Sigmoid colon (tissue), 7 donors: ENCODE measurements around the gene PRKCB. TPM values are rescaled to one million over a fixed set of nuclear protein-coding genes. Genes with fewer than 3 reads are reported as not detected.

Experiments used
- DNase-seq: peaks from one replicate; pipeline ENCODE4 v3.0.0-alpha.2; 2019
- H3K27ac ChIP-seq, 4 donors: fragments of 200-600 bp; sonication (generic); one replicate each; pipeline ENCODE4 v1.5.1; 2016 to 2019; ENCODE audit warnings: mild to moderate bottlenecking in 1 of 4
- H3K27me3 ChIP-seq, 3 donors: fragments of 200-600 bp; sonication (generic); one replicate each; pipeline ENCODE4 v1.5.1; 2019; ENCODE audit warnings: mild to moderate bottlenecking in 1 of 3
- H3K36me3 ChIP-seq, 4 donors: fragments of 200-600 bp; sonication (generic); one replicate each; pipeline ENCODE4 v1.5.1; 2016 to 2019
- H3K4me1 ChIP-seq, 4 donors: fragments of 200-600 bp; sonication (generic); one replicate each; pipeline ENCODE4 v1.5.1; 2017 to 2019
- H3K4me3 ChIP-seq, 4 donors: fragments of 200-600 bp; sonication (generic); one replicate each; pipeline ENCODE4 v1.5.1; 2017 to 2019; ENCODE audit warnings: mild to moderate bottlenecking in 2 of 4, moderate library complexity in 1 of 4
- H3K9me3 ChIP-seq, 4 donors: fragments of 200-600 bp in 3 of 4; sonication (generic) in 3 of 4; one replicate each; pipeline versions ENCODE4 v1.5.1 to v1.6.1; 2013 to 2019
- EP300 ChIP-seq, 4 donors: sonication (generic); formaldehyde crosslinking; IDR thresholded peaks; one replicate each; pipeline ENCODE4 v1.6.1; 2017; ENCODE audit warnings: antibody characterized with exemption in 4 of 4
- POLR2A ChIP-seq, 2 donors: fragments of 450-650 bp; IDR thresholded peaks; one replicate each; pipeline ENCODE4 v1.6.1; 2016; ENCODE audit warnings: antibody characterized with exemption in 2 of 2, mild to moderate bottlenecking in 2 of 2, moderate library complexity in 2 of 2
- POLR2AphosphoS5 ChIP-seq, 4 donors: sonication (generic); formaldehyde crosslinking; IDR thresholded peaks; one replicate each; pipeline ENCODE4 v1.6.1; 2017; ENCODE audit warnings: antibody characterized with exemption in 4 of 4
- WGBS, 2 donors: extraction: QIAGEN DNeasy Blood & Tissue Kit; methylation state at CpG; one replicate each; pipeline ENCODE4 v1.1.7; 2013; 5-methylcytosine and 5-hydroxymethylcytosine counted together
- intact Hi-C: fragments of 100-400 bp; cut with DNase I; formaldehyde crosslinking; loops from one replicate; pipeline ENCODE4 v1.15.1; 2023
- polyA plus RNA-seq, 3 donors: library from polyadenylated mRNA; stranded (reverse); fragments of 200-250 nt; gene quantifications; one replicate each; pipeline ENCODE4 v1.2.3, GENCODE V29; 2013
- total RNA-seq, 4 donors: library from RNA; depleted of rRNA; stranded (reverse); fragments of >200 nt; gene quantifications; one replicate each; pipeline ENCODE4 v1.1.0, GENCODE V29; 2016
- TF ChIP-seq, protein P1 (sequence below), 4 experiments: fragments of 450-650 bp in 3 of 4; fragments of 200-600 bp in 1 of 4; IDR thresholded peaks; one replicate each; pipeline ENCODE4 v1.5.1; 2016 to 2019; ENCODE audit warnings: antibody characterized with exemption in 4 of 4, mild to moderate bottlenecking in 3 of 4, moderate library complexity in 2 of 4
- donor health status: healthy with polysubstance abuse.
- donor health status: Bipolar disorder and iron deficiency.
- donor health status: healthy.

Gene PRKCB
- total and polyA plus RNA-seq, 7 donors, result 3.0 to 43.8 (median 21.4) TPM

DNA sequence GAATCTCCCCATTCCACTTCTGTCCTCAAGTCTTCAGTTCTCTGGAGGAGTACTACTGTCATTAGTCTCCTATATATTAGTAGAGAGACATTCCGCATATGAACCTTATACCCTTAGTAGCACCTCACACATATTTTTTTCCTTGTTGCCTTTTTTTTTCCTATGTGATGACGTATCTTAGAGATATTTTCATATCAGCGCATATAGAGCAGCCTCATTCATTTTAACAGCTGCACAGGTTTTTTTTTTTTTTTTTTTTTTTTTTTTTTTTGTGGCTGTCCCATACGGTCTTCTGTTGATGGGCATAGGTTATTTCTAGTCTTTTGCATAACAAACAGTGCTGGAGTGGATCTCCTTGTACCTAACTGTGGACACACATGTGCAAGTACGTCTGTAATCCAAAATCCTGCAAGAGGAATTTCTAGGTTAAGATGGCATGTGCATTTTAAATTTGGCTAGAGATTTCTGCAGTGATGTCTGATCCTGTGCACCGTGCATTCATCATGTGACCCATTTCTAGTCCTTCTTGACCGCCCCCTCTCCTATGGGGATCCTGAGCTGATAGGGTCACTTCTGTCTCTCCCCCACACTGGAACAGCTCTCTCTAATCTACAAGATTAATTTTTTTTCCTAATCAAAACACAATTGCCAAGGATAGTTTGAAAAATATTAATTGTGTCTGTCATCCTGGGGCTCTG is 64.8 kb downstream of the PRKCB start:
- WGBS, 2 donors, result 85 to 93% methylated on average over 7 of the region's 7 CpGs
- Histone ChIP-seq H3K9me3 (no peaks in the 10 kb centered on the region), H3K27me3 (no peaks in the 10 kb centered on the region), H3K36me3 (no peaks in the 10 kb centered on the region), H3K4me1 (peaks cover 0 to 31% (median 19%) of the 10 kb centered on the region in 4 donors), H3K27ac (no peak overlapping the region), H3K4me3 (no peak overlapping the region)
- TF ChIP-seq POLR2AphosphoS5 (IDR thresholded peaks at IDR 0.05), result no peak
- TF ChIP-seq, protein P1, sequence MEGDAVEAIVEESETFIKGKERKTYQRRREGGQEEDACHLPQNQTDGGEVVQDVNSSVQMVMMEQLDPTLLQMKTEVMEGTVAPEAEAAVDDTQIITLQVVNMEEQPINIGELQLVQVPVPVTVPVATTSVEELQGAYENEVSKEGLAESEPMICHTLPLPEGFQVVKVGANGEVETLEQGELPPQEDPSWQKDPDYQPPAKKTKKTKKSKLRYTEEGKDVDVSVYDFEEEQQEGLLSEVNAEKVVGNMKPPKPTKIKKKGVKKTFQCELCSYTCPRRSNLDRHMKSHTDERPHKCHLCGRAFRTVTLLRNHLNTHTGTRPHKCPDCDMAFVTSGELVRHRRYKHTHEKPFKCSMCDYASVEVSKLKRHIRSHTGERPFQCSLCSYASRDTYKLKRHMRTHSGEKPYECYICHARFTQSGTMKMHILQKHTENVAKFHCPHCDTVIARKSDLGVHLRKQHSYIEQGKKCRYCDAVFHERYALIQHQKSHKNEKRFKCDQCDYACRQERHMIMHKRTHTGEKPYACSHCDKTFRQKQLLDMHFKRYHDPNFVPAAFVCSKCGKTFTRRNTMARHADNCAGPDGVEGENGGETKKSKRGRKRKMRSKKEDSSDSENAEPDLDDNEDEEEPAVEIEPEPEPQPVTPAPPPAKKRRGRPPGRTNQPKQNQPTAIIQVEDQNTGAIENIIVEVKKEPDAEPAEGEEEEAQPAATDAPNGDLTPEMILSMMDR (IDR thresholded peaks at IDR 0.05), result no peak
- TF ChIP-seq EP300 (IDR thresholded peaks at IDR 0.05), result no peak
- TF ChIP-seq POLR2A (IDR thresholded peaks at IDR 0.05), result no peak
- no peak for DNase-seq
- intact Hi-C loops, result no loop called here

DNA sequence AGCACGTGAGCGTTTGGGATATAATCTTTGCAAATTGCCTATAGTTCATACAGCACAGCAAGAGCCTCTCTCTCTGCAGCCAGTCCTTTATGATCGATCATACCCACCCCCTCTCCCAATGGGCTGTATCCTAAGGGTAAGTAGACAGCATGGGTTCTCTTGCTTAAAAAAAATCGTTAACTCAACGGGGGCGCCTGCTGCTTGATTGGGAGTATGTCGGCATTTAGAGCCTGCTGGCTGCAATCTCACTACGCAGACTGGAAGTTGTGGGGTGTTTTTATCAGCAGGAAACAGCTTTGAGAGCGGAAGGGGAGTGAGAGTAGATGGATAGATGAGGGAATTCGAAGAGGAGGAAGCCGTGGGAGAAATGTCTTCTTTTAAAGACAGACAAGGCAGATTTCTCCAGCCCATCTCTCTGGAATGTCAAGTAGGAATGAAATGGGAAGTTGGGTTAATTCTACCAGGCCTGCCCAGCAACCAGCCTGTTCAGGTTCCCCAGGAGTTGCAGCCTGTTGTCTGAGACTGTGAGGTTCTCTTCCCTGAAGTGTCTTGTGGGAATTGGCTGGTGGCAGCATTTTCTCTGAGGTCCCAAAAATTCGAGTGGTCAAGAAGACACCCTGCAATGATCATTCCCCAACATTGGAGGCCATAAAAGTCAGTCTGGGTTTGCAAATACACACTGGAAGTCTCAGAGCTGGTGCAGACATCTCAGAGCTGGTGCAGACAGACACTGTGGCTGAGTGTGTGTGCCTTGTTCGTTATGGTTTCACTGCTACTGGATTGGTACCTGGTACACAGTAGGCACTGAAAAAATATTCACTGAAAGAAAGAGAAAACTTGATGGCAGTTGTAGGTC is 65.6 kb downstream of the PRKCB start:
- peak overlapping the region in 1 of 4 donors; percentile 23 for H3K27ac ChIP-seq

DNA sequence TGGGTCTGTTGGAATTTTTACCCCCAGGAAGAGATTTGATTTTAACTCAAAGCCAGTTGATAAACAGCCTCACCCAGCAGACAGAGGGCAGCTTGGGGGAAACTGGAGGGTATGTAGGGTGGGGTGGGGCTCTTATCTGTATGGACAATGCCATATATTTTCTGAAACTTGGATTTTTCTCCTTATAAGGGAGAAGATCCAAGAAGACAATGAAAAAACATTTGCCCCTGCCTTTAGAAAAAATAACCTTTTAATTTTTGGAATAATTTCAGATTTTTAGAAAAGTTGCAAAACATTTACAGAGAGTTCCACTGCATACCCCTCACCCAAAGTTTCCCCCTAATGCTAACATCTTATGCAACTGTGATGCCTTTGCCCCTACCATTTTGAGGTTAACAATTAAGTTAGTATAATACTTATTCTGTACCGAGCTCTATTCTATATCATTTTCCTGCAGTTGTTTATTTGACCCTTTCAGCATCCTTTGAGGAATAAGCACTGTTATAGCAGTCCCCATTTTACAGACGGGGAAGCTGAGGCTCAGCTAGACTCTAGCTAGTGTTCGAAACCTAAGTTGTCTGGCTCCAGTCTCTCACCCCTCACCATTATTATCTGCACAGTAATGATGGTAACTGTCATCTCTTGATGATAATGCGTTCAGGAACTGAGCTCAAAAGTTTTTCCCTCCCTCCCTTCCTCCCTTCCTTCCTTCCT is 66.4 kb downstream of the PRKCB start:
- H3K27ac ChIP-seq, result peak overlapping the region in 1 of 4 donors; percentile 23
- no peaks in the 10 kb centered on the region for H3K27me3 ChIP-seq
- 85 to 88% methylated on average over 4 of the region's 4 CpGs for WGBS, 2 donors
- H3K4me1 ChIP-seq, result peaks cover 0 to 36% (median 24%) of the 10 kb centered on the region in 4 donors
- no peak for DNase-seq
- no peak overlapping the region for H3K4me3 ChIP-seq
- intact Hi-C loops, result no loop called here
- H3K36me3 ChIP-seq, result no peaks in the 10 kb centered on the region
- H3K9me3 ChIP-seq, result no peaks in the 10 kb centered on the region
- TF ChIP-seq, protein P1 (IDR thresholded peaks at IDR 0.05), result no peak
- no peak for TF ChIP-seq POLR2AphosphoS5 (IDR thresholded peaks at IDR 0.05)
- TF ChIP-seq POLR2A (IDR thresholded peaks at IDR 0.05), result no peak
- no peak for TF ChIP-seq EP300 (IDR thresholded peaks at IDR 0.05)

More for the DNA sequence above, 65.6 kb downstream of the PRKCB start:
- TF ChIP-seq POLR2AphosphoS5 (IDR thresholded peaks at IDR 0.05), result no peak
- no peak for TF ChIP-seq EP300 (IDR thresholded peaks at IDR 0.05)
- TF ChIP-seq, protein P1 (IDR thresholded peaks at IDR 0.05), result no peak
- TF ChIP-seq POLR2A (IDR thresholded peaks at IDR 0.05), result no peak
- intact Hi-C loops, result no loop called here
- Histone ChIP-seq H3K9me3 (no peaks in the 10 kb centered on the region), H3K4me1 (peaks cover 0 to 36% (median 24%) of the 10 kb centered on the region in 4 donors), H3K36me3 (no peaks in the 10 kb centered on the region), H3K4me3 (no peak overlapping the region), H3K27me3 (no peaks in the 10 kb centered on the region)
- 39 to 75% methylated on average over 13 of the region's 13 CpGs for WGBS, 2 donors
- no peak for DNase-seq

DNA sequence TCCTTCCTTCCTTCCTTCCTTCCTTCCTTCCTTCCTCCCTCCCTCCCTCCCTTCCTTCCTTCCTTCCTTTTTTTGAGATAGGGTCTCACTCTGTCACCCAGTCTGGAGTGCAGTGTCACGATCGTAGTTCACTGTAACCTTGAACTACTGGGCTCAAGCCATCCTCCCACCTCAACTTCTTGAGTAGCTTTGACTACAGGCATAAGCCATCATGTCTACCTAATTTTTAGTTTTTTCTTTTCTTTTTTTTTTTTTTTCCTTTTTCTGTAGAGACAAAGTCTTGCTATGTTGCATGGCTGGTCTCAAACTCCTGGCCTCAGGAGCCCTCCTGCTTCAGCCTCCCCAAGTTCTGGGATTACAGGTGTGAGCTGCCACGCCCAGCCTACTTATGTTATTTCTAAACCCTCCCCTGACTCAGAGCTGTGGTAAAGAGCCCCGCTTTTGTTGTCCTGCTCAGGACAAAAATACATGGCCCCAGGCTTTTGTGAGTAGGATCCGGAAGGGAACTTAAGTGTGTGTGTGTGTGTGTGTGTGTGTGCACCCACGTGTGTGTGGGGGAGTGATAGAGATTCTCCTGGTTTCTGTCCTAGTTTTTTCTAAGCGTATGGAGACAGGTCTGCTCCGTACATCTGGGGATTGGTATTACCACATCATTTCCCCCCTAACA is 67.1 kb downstream of the PRKCB start:
- peak in 1 of 4 donors; percentile 15 for TF ChIP-seq POLR2AphosphoS5 (IDR thresholded peaks at IDR 0.05)
- no peak for TF ChIP-seq EP300 (IDR thresholded peaks at IDR 0.05)
- Histone ChIP-seq H3K36me3 (no peaks in the 10 kb centered on the region), H3K27ac (peak overlapping the region in 2 of 4 donors; percentile 83 to 89), H3K4me1 (peaks cover 0 to 36% (median 24%) of the 10 kb centered on the region in 4 donors), H3K9me3 (no peaks in the 10 kb centered on the region), H3K27me3 (no peaks in the 10 kb centered on the region), H3K4me3 (no peak overlapping the region)
- no peak for DNase-seq
- 68 to 73% methylated on average over 8 of the region's 8 CpGs for WGBS, 2 donors
- intact Hi-C loops, result no loop called here
